ENCODE results near the gene CSF2RB. TPM values are rescaled to one million over a fixed set of nuclear protein-coding genes. Genes with fewer than 3 reads are reported as not detected.

CSF2RB gene
- total RNA-seq, 1 donor from 2014 or later: under 0.01 TPM

DNA sequence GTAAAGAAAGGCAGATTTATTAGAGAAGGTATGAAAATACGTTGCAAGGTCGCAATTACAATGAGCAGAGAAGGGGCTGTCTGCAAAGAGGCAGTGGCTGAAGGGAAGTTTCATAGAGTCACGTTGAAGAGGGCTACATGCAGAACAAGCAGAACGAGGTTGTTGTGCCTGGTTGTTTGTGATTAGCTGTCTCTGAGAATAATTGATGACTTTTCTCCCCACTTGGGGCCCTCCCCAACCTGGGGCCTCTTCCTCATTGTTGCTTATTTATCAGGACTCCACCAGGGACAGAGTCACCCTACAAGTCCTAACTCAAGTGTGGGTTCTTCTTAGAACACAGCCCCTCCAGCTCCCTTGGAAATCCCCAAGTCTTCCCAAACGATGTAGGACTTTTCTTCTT, 29.1 kb downstream of the CSF2RB start:
- TF ChIP-seq, protein P1, sequence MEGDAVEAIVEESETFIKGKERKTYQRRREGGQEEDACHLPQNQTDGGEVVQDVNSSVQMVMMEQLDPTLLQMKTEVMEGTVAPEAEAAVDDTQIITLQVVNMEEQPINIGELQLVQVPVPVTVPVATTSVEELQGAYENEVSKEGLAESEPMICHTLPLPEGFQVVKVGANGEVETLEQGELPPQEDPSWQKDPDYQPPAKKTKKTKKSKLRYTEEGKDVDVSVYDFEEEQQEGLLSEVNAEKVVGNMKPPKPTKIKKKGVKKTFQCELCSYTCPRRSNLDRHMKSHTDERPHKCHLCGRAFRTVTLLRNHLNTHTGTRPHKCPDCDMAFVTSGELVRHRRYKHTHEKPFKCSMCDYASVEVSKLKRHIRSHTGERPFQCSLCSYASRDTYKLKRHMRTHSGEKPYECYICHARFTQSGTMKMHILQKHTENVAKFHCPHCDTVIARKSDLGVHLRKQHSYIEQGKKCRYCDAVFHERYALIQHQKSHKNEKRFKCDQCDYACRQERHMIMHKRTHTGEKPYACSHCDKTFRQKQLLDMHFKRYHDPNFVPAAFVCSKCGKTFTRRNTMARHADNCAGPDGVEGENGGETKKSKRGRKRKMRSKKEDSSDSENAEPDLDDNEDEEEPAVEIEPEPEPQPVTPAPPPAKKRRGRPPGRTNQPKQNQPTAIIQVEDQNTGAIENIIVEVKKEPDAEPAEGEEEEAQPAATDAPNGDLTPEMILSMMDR (conservative IDR thresholded peaks at IDR 0.05; ENCODE audit: low read depth, low read length): no peak
- DNase-seq (ENCODE audit: low read depth): no peak
- no peak overlapping the region for H3K4me3 ChIP-seq (ENCODE audit: low read depth, low read length)

DNA sequence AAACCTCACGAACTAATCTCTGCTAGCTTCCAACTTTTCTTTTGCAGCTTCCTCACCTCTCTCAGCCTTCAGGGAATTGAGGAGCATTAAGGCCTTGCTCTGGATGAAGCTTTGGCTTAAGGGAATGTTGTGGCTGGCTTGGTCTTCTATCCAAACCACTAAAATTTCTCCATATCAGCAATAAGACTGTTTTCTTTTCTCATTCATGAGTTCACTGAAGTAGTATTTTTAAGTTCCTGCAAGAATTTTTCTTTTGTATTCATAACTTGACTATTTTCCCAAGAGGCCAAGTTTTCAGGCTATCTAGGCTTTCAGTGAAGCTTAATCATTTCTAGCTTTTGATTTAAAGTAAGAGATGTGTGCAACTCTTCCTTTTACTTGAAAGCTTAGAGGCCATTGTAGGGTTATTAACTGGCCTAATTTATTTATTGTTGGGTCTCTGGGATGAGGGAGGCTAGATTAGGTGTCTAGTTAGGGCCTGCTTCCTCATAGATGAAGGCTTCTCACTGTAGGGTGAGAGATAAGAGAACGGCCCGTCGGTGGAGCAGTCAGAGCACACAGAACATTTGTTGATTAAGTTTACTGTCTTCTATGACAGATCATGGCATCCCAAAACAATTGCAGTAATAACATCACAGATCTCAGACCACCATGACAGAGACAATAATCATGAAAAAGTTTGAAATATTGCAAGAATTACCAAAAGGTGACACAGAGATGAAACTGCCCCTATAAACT, 33.2 kb downstream of the CSF2RB start:
- no peak overlapping the region for H3K4me3 ChIP-seq (ENCODE audit: low read depth, low read length)
- TF ChIP-seq, protein P1 (conservative IDR thresholded peaks at IDR 0.05; ENCODE audit: low read depth, low read length): no peak
- no peak for DNase-seq (ENCODE audit: low read depth)

DNA sequence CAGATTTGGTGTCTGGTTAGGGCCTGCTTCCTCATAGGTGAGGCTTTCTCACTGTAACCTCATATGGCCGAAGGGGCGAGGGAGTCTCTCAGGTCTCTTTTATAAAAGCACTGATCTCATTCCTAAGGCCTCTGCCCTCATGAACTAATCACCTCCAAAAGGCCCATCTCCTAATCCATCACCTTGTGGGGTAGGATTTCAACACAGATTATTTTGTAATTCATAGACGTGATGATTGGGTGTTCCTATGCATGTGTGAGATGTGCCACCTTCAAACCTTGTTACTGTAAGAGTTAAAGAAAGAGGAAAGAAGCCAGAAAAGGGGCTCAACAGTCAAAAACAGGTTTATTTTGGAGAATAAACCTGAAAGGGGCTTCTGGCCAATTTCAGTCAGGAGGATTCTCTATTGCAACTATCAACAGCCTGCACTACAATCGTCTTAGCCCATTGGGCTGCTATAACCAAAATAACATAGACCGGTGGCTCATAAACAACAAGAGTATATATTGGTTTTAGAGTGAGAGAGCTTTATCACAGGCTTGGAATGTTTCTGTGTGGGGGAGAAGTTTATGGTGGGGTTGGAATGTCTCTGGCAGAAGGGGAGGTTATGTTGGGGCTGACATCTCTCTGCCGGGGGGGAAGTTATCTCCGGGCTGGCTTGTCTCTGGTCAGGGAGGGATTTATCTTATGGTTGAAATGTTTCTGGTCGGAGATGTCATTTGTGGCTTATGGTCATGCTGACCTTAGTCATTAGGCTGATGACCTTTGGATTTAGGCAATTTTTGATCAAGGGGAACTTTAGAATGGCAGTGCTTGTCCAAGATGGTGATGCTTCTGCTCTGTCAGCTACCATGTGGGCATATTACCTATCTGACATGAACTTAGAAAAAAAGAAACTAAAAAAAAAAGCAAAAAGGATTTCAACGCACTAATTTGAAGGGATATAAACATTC, 35.1 kb downstream of the CSF2RB start:
- H3K4me3 ChIP-seq (ENCODE audit: low read depth, low read length): no peak overlapping the region
- no peak for DNase-seq (ENCODE audit: low read depth)
- TF ChIP-seq, protein P1 (conservative IDR thresholded peaks at IDR 0.05; ENCODE audit: low read depth, low read length): no peak

DNA sequence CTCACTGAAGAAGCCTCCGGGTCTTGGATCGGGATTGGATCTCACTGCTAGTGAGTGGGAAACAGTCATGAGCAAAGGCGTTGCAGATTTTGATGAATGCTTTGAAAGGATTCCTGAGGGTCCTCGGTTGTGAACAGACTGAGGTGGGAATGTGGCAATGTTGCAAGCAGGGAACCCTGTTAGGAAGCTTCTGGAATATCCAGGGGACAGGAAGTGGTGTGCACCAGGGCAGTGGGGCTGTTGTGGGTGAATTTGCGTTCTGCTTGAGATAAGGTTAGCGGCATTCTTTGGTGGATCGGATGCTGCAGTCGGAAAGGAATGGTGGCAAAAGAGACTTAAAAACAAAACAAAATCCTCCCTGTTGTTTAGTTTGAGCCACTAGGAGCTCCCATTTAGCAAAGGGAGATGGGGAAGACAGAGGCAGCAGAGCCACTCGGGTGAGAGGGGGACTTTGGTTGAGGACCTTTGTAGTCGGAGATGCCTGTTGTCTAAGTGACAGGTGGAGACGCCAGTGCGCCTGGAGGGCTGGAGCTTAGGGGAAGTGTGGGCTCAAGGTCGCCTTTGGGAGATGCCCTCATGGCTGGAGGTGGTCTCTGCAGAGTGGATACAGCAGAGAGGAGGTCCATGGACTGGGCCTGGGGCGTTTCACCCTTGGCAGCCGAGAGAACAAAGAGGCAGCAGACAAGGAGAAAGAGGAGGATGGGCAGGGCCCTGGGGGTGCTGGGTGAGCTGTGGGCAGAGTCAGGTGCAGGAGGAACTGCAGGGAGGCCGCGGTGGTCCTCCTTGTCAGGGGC, 37.6 kb downstream of the CSF2RB start:
- DNase-seq (ENCODE audit: low read depth): no peak
- no peak overlapping the region for H3K4me3 ChIP-seq (ENCODE audit: low read depth, low read length)
- TF ChIP-seq, protein P1 (conservative IDR thresholded peaks at IDR 0.05; ENCODE audit: low read depth, low read length): no peak

DNA sequence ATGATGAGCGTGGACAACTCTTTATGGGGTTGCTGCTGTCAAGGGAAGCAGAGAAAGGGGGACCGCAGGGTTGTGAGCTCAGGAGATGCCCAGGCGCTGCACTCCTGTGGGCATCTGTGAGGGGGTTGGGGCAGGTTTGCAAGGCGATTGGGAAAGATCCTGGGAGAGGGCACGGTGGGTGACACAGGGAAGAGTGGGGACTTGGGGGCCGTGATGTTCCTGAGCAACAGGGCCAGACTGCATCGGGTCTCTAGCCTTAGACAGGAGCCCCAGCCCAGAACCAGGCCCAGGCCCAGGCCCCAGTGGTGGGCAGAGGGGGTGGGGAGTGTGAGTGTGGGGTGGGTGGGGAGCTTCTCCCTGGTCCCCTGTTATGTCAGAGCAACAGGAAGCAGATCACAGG, 38.3 kb downstream of the CSF2RB start:
- TF ChIP-seq, protein P1 (conservative IDR thresholded peaks at IDR 0.05; ENCODE audit: low read depth, low read length): no peak
- no peak overlapping the region for H3K4me3 ChIP-seq (ENCODE audit: low read depth, low read length)
- DNase-seq (ENCODE audit: low read depth): no peak

DNA sequence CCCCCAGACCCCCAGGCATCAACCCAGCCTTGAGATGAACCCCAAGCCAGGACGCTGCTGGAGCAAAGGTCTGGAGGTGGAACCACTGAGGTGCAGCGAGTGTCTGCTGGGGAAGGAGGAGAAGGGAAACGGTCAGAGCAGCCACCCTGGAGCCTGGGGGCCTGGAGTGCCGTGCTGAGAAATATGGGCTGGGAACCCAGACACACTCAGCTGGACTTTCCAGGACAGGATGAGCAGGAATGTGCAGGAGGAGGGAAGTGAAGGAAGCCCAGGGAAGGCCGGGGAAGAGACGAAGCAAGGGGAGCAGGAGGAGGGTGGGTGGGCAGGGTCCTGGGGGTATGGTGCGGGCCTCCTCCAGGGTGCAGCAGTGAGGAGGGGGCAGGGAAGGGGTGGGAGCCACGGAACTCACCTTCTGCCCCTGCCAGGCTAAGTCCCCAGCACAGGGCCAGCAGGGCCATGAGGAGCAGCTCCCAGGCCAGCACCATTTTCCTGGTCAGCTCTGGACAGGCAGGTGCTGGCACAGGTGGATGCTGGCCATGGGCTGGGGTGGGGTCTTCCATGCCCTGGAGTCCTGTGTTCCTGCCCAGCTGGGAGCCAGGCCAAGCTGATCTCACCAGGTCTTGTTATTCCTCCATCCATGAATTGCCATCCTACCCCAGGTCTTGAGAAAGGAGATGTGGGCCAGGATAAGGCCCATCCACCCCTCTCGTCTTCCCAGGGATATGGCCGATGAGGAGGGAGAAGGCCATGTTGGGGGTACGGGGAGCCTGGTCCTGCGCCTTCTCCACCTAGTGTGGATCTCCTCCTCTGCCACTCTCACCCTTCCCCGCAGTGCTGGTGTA, 40.0 kb downstream of the CSF2RB start:
- TF ChIP-seq, protein P1 (conservative IDR thresholded peaks at IDR 0.05; ENCODE audit: low read depth, low read length): no peak
- H3K4me3 ChIP-seq (ENCODE audit: low read depth, low read length): no peak overlapping the region

More for the DNA sequence above, 40.0 kb downstream of the CSF2RB start:
- no peak for DNase-seq (ENCODE audit: low read depth)
